IMR-90 (cell line): ENCODE results near the gene MDH1B. TPM values are rescaled to one million over a fixed set of nuclear protein-coding genes. Genes with fewer than 3 reads are reported as not detected.

ENCODE experiments used
- ATAC-seq: fragments of 200-7000 bp; cut with Tn5 transposase; 2 replicates; pipeline ENCODE4 v1.9.1; 2020; ENCODE audit warnings: low read depth, mild to moderate bottlenecking, moderate library complexity
- BruUV-seq: library from RNA; stranded (reverse); fragments of 400-500 nt; replicated peaks from 2 replicates; lab custom pipeline; 2021; lab: Mats Ljungman, UMichigan
- CTCF ChIA-PET: fragments of 300-600 bp; formaldehyde crosslinking; extraction: SDS; loops from one replicate; lab custom pipeline; 2021; ENCODE audit warnings: antibody characterized with exemption; lab: Yijun Ruan, JAX
- POLR2A ChIA-PET: fragments of 300-600 bp; sonication (Branson Sonifier 250); formaldehyde crosslinking; loops from one replicate; lab custom pipeline; 2022; ENCODE audit warnings: antibody characterized with exemption; ENCODE audit not compliant: unreplicated experiment; lab: Charles Lee
- DNase-seq: peaks from one replicate; pipeline ENCODE4 v3.0.0; 2013
- H2AFZ ChIP-seq: replicated peaks from 2 replicates; pipeline ENCODE3; 2013; ENCODE audit warnings: low read length, mild to moderate bottlenecking; ENCODE audit not compliant: poor library complexity
- H2AK5ac ChIP-seq: 2 replicates; pipeline ENCODE4 v1.6.1; 2013; ENCODE audit warnings: low read depth, low read length, inconsistent platforms
- H2AK9ac ChIP-seq: replicated peaks from 2 replicates; pipeline ENCODE3; 2013; ENCODE audit warnings: mild to moderate bottlenecking, low read depth, low read length, moderate library complexity; ENCODE audit not compliant: poor library complexity
- H2BK120ac ChIP-seq: 2 replicates; pipeline ENCODE4 v1.6.1; 2013; ENCODE audit warnings: low read depth, low read length, inconsistent platforms
- H2BK15ac ChIP-seq: 3 replicates; pipeline ENCODE4 v1.6.1; 2013; ENCODE audit warnings: low read depth, low read length, inconsistent platforms
- H2BK20ac ChIP-seq: 2 replicates; pipeline ENCODE4 v1.6.1; 2013; ENCODE audit warnings: low read depth, mild to moderate bottlenecking, inconsistent platforms, low read length, moderate library complexity
- H2BK5ac ChIP-seq: 2 replicates; pipeline ENCODE4 v1.6.1; 2013; ENCODE audit warnings: mild to moderate bottlenecking, low read depth, low read length, inconsistent platforms; ENCODE audit not compliant: poor library complexity, severe bottlenecking
- H3K14ac ChIP-seq: replicated peaks from 2 replicates; pipeline ENCODE4 v1.6.1; 2013; ENCODE audit warnings: low read depth, low read length, inconsistent platforms
- H3K18ac ChIP-seq: 2 replicates; pipeline ENCODE4 v1.6.1; 2013; ENCODE audit warnings: low read depth, low read length, control low read depth
- H3K23ac ChIP-seq: 2 replicates; pipeline ENCODE4 v1.6.1; 2013; ENCODE audit warnings: low read depth, low read length, inconsistent platforms
- H3K27ac ChIP-seq: 2 replicates; pipeline ENCODE4 v1.5.1; 2013; ENCODE audit warnings: mild to moderate bottlenecking, control low read depth, low read length; ENCODE audit not compliant: insufficient read depth
- H3K27me3 ChIP-seq: 2 replicates; pipeline ENCODE4 v1.6.1; 2013; ENCODE audit warnings: low read length; ENCODE audit not compliant: control insufficient read depth, insufficient read depth
- H3K36me3 ChIP-seq: 2 replicates; pipeline ENCODE4 v1.6.1; 2013; ENCODE audit warnings: low read length, mixed read lengths; ENCODE audit not compliant: control insufficient read depth, insufficient read depth
- H3K4ac ChIP-seq: 2 replicates; pipeline ENCODE4 v1.6.1; 2013; ENCODE audit warnings: low read depth, low read length, inconsistent platforms
- H3K4me1 ChIP-seq: 2 replicates; pipeline ENCODE4 v1.6.1; 2013; ENCODE audit warnings: low read length, mixed read lengths; ENCODE audit not compliant: control insufficient read depth, insufficient read depth
- H3K4me2 ChIP-seq: 2 replicates; pipeline ENCODE4 v1.6.1; 2013; ENCODE audit warnings: low read depth, mild to moderate bottlenecking, control low read depth, low read length, moderate library complexity
- H3K4me3 ChIP-seq: 2 replicates; pipeline ENCODE4 v1.5.1; 2013; ENCODE audit warnings: low read depth, mild to moderate bottlenecking, control low read depth, low read length, moderate library complexity; ENCODE audit not compliant: insufficient read depth
- H3K56ac ChIP-seq: 2 replicates; pipeline ENCODE4 v1.6.1; 2013; ENCODE audit warnings: low read length, inconsistent platforms; ENCODE audit not compliant: insufficient read depth; ENCODE audit errors: extremely low read depth
- H3K79me1 ChIP-seq, 2 experiments: 2 replicates each; pipeline ENCODE4 v1.6.1; 2013; ENCODE audit warnings: low read length in 2 of 2, inconsistent platforms in 1 of 2, low read depth in 1 of 2
- H3K9ac ChIP-seq: 2 replicates; pipeline ENCODE4 v1.6.1; 2013; ENCODE audit warnings: low read depth, low read length, control low read depth
- H3K9me1 ChIP-seq: 2 replicates; pipeline ENCODE4 v1.6.1; 2013; ENCODE audit warnings: low read length, inconsistent platforms; ENCODE audit not compliant: insufficient read depth
- H3K9me3 ChIP-seq: 2 replicates; pipeline ENCODE4 v1.6.1; 2013; ENCODE audit warnings: low read length; ENCODE audit not compliant: control insufficient read depth, insufficient read depth
- H4K20me1 ChIP-seq: 2 replicates; pipeline ENCODE4 v1.6.1; 2013; ENCODE audit warnings: low read length, inconsistent platforms; ENCODE audit not compliant: insufficient read depth
- H4K5ac ChIP-seq: 2 replicates; pipeline ENCODE4 v1.6.1; 2013; ENCODE audit warnings: mild to moderate bottlenecking, low read depth, low read length, control low read depth
- H4K8ac ChIP-seq, 2 experiments: 2 replicates each; pipeline ENCODE4 v1.6.1; 2013; ENCODE audit warnings: low read depth in 2 of 2, low read length in 2 of 2, control low read depth in 1 of 2, inconsistent platforms in 1 of 2
- H4K91ac ChIP-seq: 2 replicates; pipeline ENCODE4 v1.6.1; 2013; ENCODE audit warnings: low read depth, low read length, inconsistent platforms; ENCODE audit not compliant: insufficient read depth
- BHLHE40 ChIP-seq: fragments of 150-350 bp; IDR thresholded peaks from 2 replicates; pipeline ENCODE4 v1.6.1; 2016; ENCODE audit warnings: mild to moderate bottlenecking, low read depth, low read length
- CHD1 ChIP-seq: IDR thresholded peaks from 2 replicates; pipeline ENCODE4 v1.6.1; 2012; ENCODE audit warnings: low read depth, low read length, improper control_type of control experiment
- ELK1 ChIP-seq: fragments of 150-350 bp; IDR thresholded peaks from 2 replicates; pipeline ENCODE4 v1.6.1; 2016; ENCODE audit warnings: low read depth, mild to moderate bottlenecking, low read length, moderate library complexity, borderline replicate concordance
- FOS ChIP-seq: fragments of 150-350 bp; IDR thresholded peaks from 2 replicates; pipeline ENCODE4 v1.6.1; 2016; ENCODE audit warnings: low read depth, low read length
- MAZ ChIP-seq: IDR thresholded peaks from 2 replicates; pipeline ENCODE4 v1.6.1; 2012; ENCODE audit warnings: low read depth, mild to moderate bottlenecking, low read length, improper control_type of control experiment, moderate library complexity, borderline replicate concordance
- NFE2L2 ChIP-seq: fragments of 150-350 bp; IDR thresholded peaks from 2 replicates; pipeline ENCODE4 v1.6.1; 2016; ENCODE audit warnings: low read depth, mild to moderate bottlenecking, low read length
- RCOR1 ChIP-seq: IDR thresholded peaks from 2 replicates; pipeline ENCODE4 v1.6.1; 2012; ENCODE audit warnings: mild to moderate bottlenecking, low read length, improper control_type of control experiment; ENCODE audit not compliant: insufficient replicate concordance
- RFX5 ChIP-seq: IDR thresholded peaks from 2 replicates; pipeline ENCODE4 v1.8.0; 2012; ENCODE audit warnings: low read depth, mild to moderate bottlenecking, low read length, moderate library complexity
- USF2 ChIP-seq: fragments of 150-350 bp; IDR thresholded peaks from 2 replicates; pipeline ENCODE4 v1.6.1; 2017; ENCODE audit warnings: mild to moderate bottlenecking, antibody characterized with exemption, low read length, low read depth
- WGBS, 2 experiments: methylation state at CpG; one replicate each; pipeline versions ENCODE4 v1.1.5 to v1.1.7; 2013; ENCODE audit warnings: missing lambda C conversion rate in 2 of 2; ENCODE audit not compliant: insufficient read length in 1 of 2; ENCODE audit errors: extremely low coverage in 2 of 2; 5-methylcytosine and 5-hydroxymethylcytosine counted together
- dilution Hi-C: fragments of 300-500 bp; cut with HindIII; formaldehyde crosslinking; loops from one replicate; pipeline ENCODE4 v1.14.3; 2018; ENCODE audit warnings: low sequenced_read_pairs; ENCODE audit not compliant: unreplicated experiment
- in situ Hi-C: fragments of 300-500 bp; cut with MboI; formaldehyde crosslinking; loops from 3 replicates; pipeline ENCODE4 v1.14.3; 2019; ENCODE audit warnings: low sequenced_read_pairs, inconsistent platforms, mixed read lengths
- intact Hi-C: fragments of 100-400 bp; cut with micrococcal nuclease; formaldehyde crosslinking; loops from 2 replicates; pipeline ENCODE4 v1.10.0; 2022
- polyA plus RNA-seq, 3 experiments: library from polyadenylated mRNA; depleted of rRNA; stranded (reverse); fragments of >200 nt; gene quantifications; 2 replicates each; pipeline ENCODE4 v1.2.3, GENCODE V29; 2012; ENCODE audit warnings: low replicate concordance in 1 of 3
- total RNA-seq: library from RNA; depleted of rRNA; stranded (reverse); fragments of >200 nt; gene quantifications from 2 replicates; pipeline ENCODE4 v1.2.3, GENCODE V29; 2012

Gene MDH1B
- total and polyA plus RNA-seq, 2 of the 4 experiments (the other 2 are of a cell fraction), result 0.38 to 0.54 TPM

- dilution Hi-C loops, result no loop called here
- Histone ChIP-seq H3K4me3 (no peak overlapping the region), H3K56ac (no peak overlapping the region), H3K9me1 (no peaks in the 10 kb centered on the region), H2AFZ (no peak overlapping the region), H3K4me2 (no peak overlapping the region), H2BK120ac (no peak overlapping the region), H3K9me3 (no peaks in the 10 kb centered on the region), H3K4me1 (no peaks in the 10 kb centered on the region), H2BK5ac (no peak overlapping the region), H4K91ac (no peak overlapping the region), H3K36me3 (no peaks in the 10 kb centered on the region; the same call in 1 of the 2 replicates), H3K9ac (no peak overlapping the region), H4K20me1 (no peaks in the 10 kb centered on the region), H4K8ac (no peak overlapping the region), H3K79me1 (no peaks in the 10 kb centered on the region), H2AK9ac (no peak overlapping the region), H3K4ac (no peak overlapping the region), H3K14ac (no peak overlapping the region), H4K5ac (no peak overlapping the region), H3K27me3 (no peaks in the 10 kb centered on the region), H2AK5ac (no peak overlapping the region), H3K23ac (no peak overlapping the region), H3K27ac (no peak overlapping the region), H2BK15ac (no peak overlapping the region), H3K18ac (no peak overlapping the region), H2BK20ac (no peak overlapping the region)
- WGBS, 2 experiments, result no CpG with 5 or more reads among the region's 5 CpGs
- in situ Hi-C loops, result no loop called here
- no peak for DNase-seq
- CTCF ChIA-PET, result interaction anchor here (1.6 kb wide), 1 partner anchor 669 kb away, joined by 4 read pairs; no protein-coding TSS in a partner anchor
- no TSS peak for BruUV-seq
- POLR2A ChIA-PET, result interaction anchor here (0.6 kb wide), 1 partner anchor 137 kb away, joined by 4 read pairs; no protein-coding TSS in a partner anchor
- TF ChIP-seq CHD1, result no peak
- TF ChIP-seq RFX5, result no peak
- no peak for TF ChIP-seq RCOR1
- no peak for TF ChIP-seq MAZ
- no peak for TF ChIP-seq USF2
- TF ChIP-seq BHLHE40, result no peak
- TF ChIP-seq NFE2L2, result no peak
- no peak for TF ChIP-seq ELK1
- no peak for TF ChIP-seq FOS
- intact Hi-C loops, result loop anchor here (10.0 kb wide), 1 partner anchor 940 kb away; no protein-coding TSS in a partner anchor
- ATAC-seq, result no peak
Measured at GRCh38 chr2:206804326-206804725, 39.2 kb upstream of the MDH1B start.
